Trophoblast cell (in vitro differentiated cells and primary cell): ENCODE data around the gene FIBP.

Source experiments
- DNase-seq, 2 donors: peaks; one replicate each; pipeline ENCODE4 v3.0.0-alpha.2; 2016
- H2AFZ ChIP-seq: 2 replicates; pipeline ENCODE4 v1.6.1; 2013; ENCODE audit warnings: low read length, moderate library complexity, mild to moderate bottlenecking; ENCODE audit not compliant: insufficient read depth, poor library complexity
- H2AK5ac ChIP-seq: 2 replicates; pipeline ENCODE4 v1.6.1; 2013; ENCODE audit warnings: mild to moderate bottlenecking, low read length
- H2BK120ac ChIP-seq: 2 replicates; pipeline ENCODE4 v1.6.1; 2013; ENCODE audit warnings: low read length, mild to moderate bottlenecking, moderate library complexity; ENCODE audit not compliant: insufficient read depth, poor library complexity
- H2BK12ac ChIP-seq: 2 replicates; pipeline ENCODE4 v1.6.1; 2013; ENCODE audit warnings: mild to moderate bottlenecking, low read length, moderate library complexity
- H2BK5ac ChIP-seq: 2 replicates; pipeline ENCODE4 v1.6.1; 2013; ENCODE audit warnings: low read length, low read depth, moderate library complexity, mild to moderate bottlenecking; ENCODE audit not compliant: poor library complexity
- H3K14ac ChIP-seq: 2 replicates; pipeline ENCODE4 v1.6.1; 2013; ENCODE audit warnings: mild to moderate bottlenecking, low read length
- H3K18ac ChIP-seq: 2 replicates; pipeline ENCODE4 v1.6.1; 2013; ENCODE audit warnings: mild to moderate bottlenecking, low read length
- H3K23ac ChIP-seq: 2 replicates; pipeline ENCODE4 v1.6.1; 2013; ENCODE audit warnings: low read length
- H3K27ac ChIP-seq: 2 replicates; pipeline ENCODE4 v1.5.1; 2013; ENCODE audit warnings: low read depth, mild to moderate bottlenecking, inconsistent platforms, low read length, moderate library complexity
- H3K27me3 ChIP-seq: 2 replicates; pipeline ENCODE4 v1.6.1; 2013; ENCODE audit warnings: inconsistent platforms, mild to moderate bottlenecking, low read length, moderate library complexity; ENCODE audit not compliant: insufficient read depth
- H3K36me3 ChIP-seq, 2 experiments: 1 replicate in 1 of 2; 2 replicates in 1 of 2; pipeline ENCODE4 v1.6.1; 2013; ENCODE audit warnings: low read length in 2 of 2, mild to moderate bottlenecking in 2 of 2, moderate library complexity in 1 of 2; ENCODE audit not compliant: insufficient read depth in 2 of 2, control insufficient read depth in 1 of 2
- H3K4ac ChIP-seq: 2 replicates; pipeline ENCODE4 v1.6.1; 2013; ENCODE audit warnings: low read depth, mild to moderate bottlenecking, low read length, moderate library complexity
- H3K4me1 ChIP-seq, 2 experiments: 1 replicate in 1 of 2; 2 replicates in 1 of 2; pipeline ENCODE4 v1.6.1; 2013; ENCODE audit warnings: low read length in 2 of 2, mild to moderate bottlenecking in 2 of 2, moderate library complexity in 1 of 2; ENCODE audit not compliant: insufficient read depth in 2 of 2, control insufficient read depth in 1 of 2
- H3K4me2 ChIP-seq: 2 replicates; pipeline ENCODE4 v1.6.1; 2013; ENCODE audit warnings: inconsistent platforms, mild to moderate bottlenecking, low read length, moderate library complexity
- H3K4me3 ChIP-seq: 2 replicates; pipeline ENCODE4 v1.5.1; 2013; ENCODE audit warnings: mild to moderate bottlenecking, low read depth, low read length, inconsistent platforms
- H3K79me1 ChIP-seq: one replicate; pipeline ENCODE4 v1.6.1; 2013; ENCODE audit warnings: low read length
- H3K79me2 ChIP-seq: 2 replicates; pipeline ENCODE4 v1.6.1; 2013; ENCODE audit warnings: low read length, mild to moderate bottlenecking; ENCODE audit not compliant: control insufficient read depth, insufficient read depth, poor library complexity
- H3K9ac ChIP-seq: 2 replicates; pipeline ENCODE4 v1.6.1; 2013; ENCODE audit warnings: mild to moderate bottlenecking, low read length
- H3K9me3 ChIP-seq: 2 replicates; pipeline ENCODE4 v1.6.1; 2013; ENCODE audit warnings: low read depth, mild to moderate bottlenecking, control low read depth, inconsistent platforms, low read length; ENCODE audit not compliant: insufficient read depth
- H4K12ac ChIP-seq: 2 replicates; pipeline ENCODE4 v1.6.1; 2013; ENCODE audit warnings: low read depth, mild to moderate bottlenecking, low read length, moderate library complexity
- H4K8ac ChIP-seq: 2 replicates; pipeline ENCODE4 v1.6.1; 2013; ENCODE audit warnings: low read depth, mild to moderate bottlenecking, low read length, moderate library complexity
- H4K91ac ChIP-seq: one replicate; pipeline ENCODE4 v1.6.1; 2013; ENCODE audit warnings: low read depth, mild to moderate bottlenecking, low read length, moderate library complexity
- WGBS: extraction: QIAGEN DNeasy Blood & Tissue Kit; methylation state at CpG from one replicate; pipeline ENCODE4 v1.1.7; 2013; ENCODE audit warnings: missing lambda C conversion rate; ENCODE audit not compliant: insufficient read length, insufficient coverage; ENCODE audit errors: extremely low coverage; 5-methylcytosine and 5-hydroxymethylcytosine counted together

FIBP gene

DNA sequence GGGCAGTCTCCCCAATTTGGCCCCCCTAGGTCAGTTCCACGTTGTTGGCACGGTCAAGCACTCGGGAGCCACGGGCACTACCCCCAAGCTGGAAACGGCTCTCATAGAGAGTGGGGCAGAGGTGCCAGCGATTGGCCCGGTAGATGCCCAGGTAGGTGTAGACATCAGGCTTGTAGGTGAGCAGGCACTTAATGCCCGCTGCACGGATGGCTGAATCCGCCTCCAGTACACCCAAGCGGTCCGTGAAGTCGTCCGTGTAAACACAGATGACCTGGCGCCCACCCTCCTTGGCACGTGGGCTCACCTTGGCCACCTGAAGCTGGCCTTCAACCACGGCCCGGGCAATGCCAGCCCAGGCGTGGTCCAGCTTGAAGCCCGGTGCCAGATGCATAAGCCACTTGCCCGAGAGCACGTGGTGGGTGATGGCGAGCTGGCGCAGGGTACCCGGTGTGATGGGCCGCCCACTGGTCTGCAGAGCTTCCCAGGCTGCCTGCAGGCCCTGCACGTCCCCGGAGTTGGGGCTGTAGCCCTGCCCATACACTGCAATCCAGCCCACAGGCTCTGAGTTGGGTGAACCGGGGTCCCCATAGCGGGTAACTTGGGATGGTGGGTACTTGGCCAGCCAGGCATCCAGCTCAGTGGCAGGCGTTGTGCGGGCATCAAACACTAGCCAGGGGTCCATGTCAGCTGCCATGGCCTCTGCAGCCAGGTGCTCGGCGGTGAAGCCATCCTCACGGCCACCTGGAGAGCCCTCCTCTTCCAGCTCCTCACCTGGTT is 29.4 kb upstream of the FIBP start:
- H3K36me3 ChIP-seq: peaks cover 26 to 27% of the 10 kb centered on the region in 2 experiments
- no peak for DNase-seq
- H3K18ac ChIP-seq: peak overlapping the region; percentile 6
- H3K79me1 ChIP-seq: peaks cover 19% of the 10 kb centered on the region
- H4K91ac ChIP-seq: peak overlapping the region; percentile 95
- no peak overlapping the region for H2BK120ac ChIP-seq
- peak overlapping the region; percentile 35 for H3K4ac ChIP-seq
- no peak overlapping the region for H2BK5ac ChIP-seq
- H3K14ac ChIP-seq: peak overlapping the region; percentile 98
- H3K4me3 ChIP-seq: peak overlapping the region; percentile 88
- no peaks in the 10 kb centered on the region for H3K27me3 ChIP-seq
- no peak overlapping the region for H3K23ac ChIP-seq
- H2AFZ ChIP-seq: peak overlapping the region; percentile 23
- peak overlapping the region; percentile 93 for H4K8ac ChIP-seq
- peak overlapping the region; percentile 11 for H2AK5ac ChIP-seq
- H4K12ac ChIP-seq: peak overlapping the region; percentile 95
- peak overlapping the region; percentile 96 for H3K9ac ChIP-seq
- H3K27ac ChIP-seq: no peak overlapping the region
- whole genome bisulfite sequencing: no CpG with 5 or more reads among the region's 35 CpGs
- peak overlapping the region; percentile 25 for H2BK12ac ChIP-seq
- peaks cover 39 to 43% of the 10 kb centered on the region in 2 experiments for H3K4me1 ChIP-seq
- H3K9me3 ChIP-seq: peaks cover 2% of the 10 kb centered on the region
- H3K79me2 ChIP-seq: peaks cover 10% of the 10 kb centered on the region
- peak overlapping the region; percentile 77 for H3K4me2 ChIP-seq

DNA sequence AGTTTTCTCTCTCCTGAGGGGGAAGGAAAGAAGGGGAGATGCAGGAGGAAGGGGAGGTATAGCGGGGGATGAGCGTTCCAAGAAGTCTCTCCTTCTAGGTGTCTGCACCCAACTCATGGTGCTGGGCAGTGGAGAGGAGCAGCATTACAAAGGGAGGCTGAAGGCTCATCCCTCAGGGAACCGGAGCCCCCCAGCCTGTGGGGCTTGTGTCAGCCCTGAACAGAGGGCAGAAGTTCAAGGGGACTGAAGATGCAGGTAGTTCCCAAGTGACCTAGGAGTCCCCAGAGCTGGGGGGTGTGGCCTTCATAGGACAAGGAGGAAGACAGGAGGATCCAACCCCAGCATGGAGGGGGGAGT is 28.8 kb upstream of the FIBP start:
- no peak overlapping the region for H2AFZ ChIP-seq
- H3K23ac ChIP-seq: no peak overlapping the region
- peaks cover 19% of the 10 kb centered on the region for H3K79me1 ChIP-seq
- peaks cover 40 to 43% of the 10 kb centered on the region in 2 experiments for H3K4me1 ChIP-seq
- peaks cover 2% of the 10 kb centered on the region for H3K9me3 ChIP-seq
- H3K27ac ChIP-seq: no peak overlapping the region
- no peak overlapping the region for H3K4me2 ChIP-seq
- no peak overlapping the region for H3K14ac ChIP-seq
- H4K8ac ChIP-seq: no peak overlapping the region
- peaks cover 10% of the 10 kb centered on the region for H3K79me2 ChIP-seq
- peak overlapping the region; percentile 14 for H3K9ac ChIP-seq
- H4K12ac ChIP-seq: no peak overlapping the region
- peak overlapping the region; percentile 35 for H3K4ac ChIP-seq
- peaks cover 21 to 22% of the 10 kb centered on the region in 2 experiments for H3K36me3 ChIP-seq
- DNase-seq: no peak
- no peaks in the 10 kb centered on the region for H3K27me3 ChIP-seq
- H4K91ac ChIP-seq: no peak overlapping the region
- H2BK5ac ChIP-seq: no peak overlapping the region
- peak overlapping the region; percentile 21 for H3K4me3 ChIP-seq
- no CpG with 5 or more reads among the region's 3 CpGs for WGBS
- H2AK5ac ChIP-seq: peak overlapping the region; percentile 34
- H2BK120ac ChIP-seq: no peak overlapping the region
- peak overlapping the region; percentile 6 for H3K18ac ChIP-seq
- peak overlapping the region; percentile 1 for H2BK12ac ChIP-seq

DNA sequence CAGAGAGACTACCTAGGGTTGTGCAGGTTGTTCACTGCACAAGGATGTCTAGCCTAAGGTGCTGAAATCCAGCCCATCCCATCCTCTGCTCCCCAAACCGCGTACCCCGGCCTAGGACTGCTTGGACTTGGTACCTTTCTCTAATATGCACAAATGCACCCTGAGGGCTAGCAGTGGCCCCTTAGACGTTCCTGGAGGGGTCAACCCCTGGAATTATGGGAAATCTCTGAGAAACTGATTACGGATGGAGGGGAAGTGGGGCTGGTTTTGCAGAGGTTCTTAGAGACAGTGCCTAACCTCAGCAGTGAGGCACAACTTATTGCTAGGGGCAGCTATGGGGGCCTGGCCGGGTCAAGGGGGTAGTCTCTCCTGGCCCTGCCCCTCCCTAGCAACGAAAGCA is 28.1 kb upstream of the FIBP start:
- H3K79me2 ChIP-seq: peaks cover 10% of the 10 kb centered on the region
- H4K12ac ChIP-seq: no peak overlapping the region
- peaks cover 19% of the 10 kb centered on the region for H3K79me1 ChIP-seq
- peak overlapping the region; percentile 36 for H3K14ac ChIP-seq
- H3K4ac ChIP-seq: no peak overlapping the region
- DNase-seq: no peak
- peak overlapping the region; percentile 79 for H3K27ac ChIP-seq
- no peak overlapping the region for H3K4me2 ChIP-seq
- peak overlapping the region; percentile 43 for H2BK120ac ChIP-seq
- H3K27me3 ChIP-seq: no peaks in the 10 kb centered on the region
- peaks cover 18% of the 10 kb centered on the region in 2 experiments for H3K36me3 ChIP-seq
- no CpG with 5 or more reads among the region's 7 CpGs for WGBS
- H4K91ac ChIP-seq: peak overlapping the region; percentile 52
- no peak overlapping the region for H3K23ac ChIP-seq
- H4K8ac ChIP-seq: no peak overlapping the region
- no peak overlapping the region for H3K4me3 ChIP-seq
- peak overlapping the region; percentile 35 for H2BK12ac ChIP-seq
- no peak overlapping the region for H2AFZ ChIP-seq
- H2AK5ac ChIP-seq: no peak overlapping the region
- no peak overlapping the region for H3K9ac ChIP-seq
- H2BK5ac ChIP-seq: no peak overlapping the region
- H3K18ac ChIP-seq: no peak overlapping the region
- peaks cover 2% of the 10 kb centered on the region for H3K9me3 ChIP-seq
- peaks cover 43 to 45% of the 10 kb centered on the region in 2 experiments for H3K4me1 ChIP-seq

DNA sequence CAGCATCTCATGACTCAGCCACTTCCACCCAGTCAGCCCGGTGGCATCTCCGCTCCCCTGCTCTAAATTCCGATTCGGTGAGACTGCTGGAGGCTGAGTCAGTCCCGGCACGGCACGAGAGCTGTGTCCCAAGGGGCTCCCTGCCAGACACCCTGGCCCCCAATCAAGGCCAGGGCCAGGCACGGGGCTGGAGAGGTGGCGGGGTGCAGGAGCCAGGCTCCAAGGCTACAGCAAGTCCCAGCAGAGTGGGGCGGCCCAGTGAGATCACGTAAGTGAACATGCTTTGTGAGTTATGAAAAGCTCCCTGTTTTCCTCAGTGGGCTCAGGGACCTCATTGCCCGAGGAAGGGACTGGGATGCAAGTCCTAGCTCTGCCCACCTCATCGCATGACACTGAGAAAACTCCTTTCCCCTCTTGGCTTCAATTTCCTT is 27.6 kb upstream of the FIBP start:
- H3K9me3 ChIP-seq: peaks cover 2% of the 10 kb centered on the region
- peak overlapping the region; percentile 43 for H2BK120ac ChIP-seq
- peaks cover 14% of the 10 kb centered on the region in 2 experiments for H3K36me3 ChIP-seq
- peak overlapping the region; percentile 79 for H3K27ac ChIP-seq
- peak; percentile 90 to 92 for DNase-seq
- peak overlapping the region; percentile 27 for H3K4me2 ChIP-seq
- no peak overlapping the region for H2AK5ac ChIP-seq
- peak overlapping the region; percentile 16 for H4K12ac ChIP-seq
- H3K4me1 ChIP-seq: peaks cover 43 to 46% of the 10 kb centered on the region in 2 experiments
- no peak overlapping the region for H3K9ac ChIP-seq
- peaks cover 19% of the 10 kb centered on the region for H3K79me1 ChIP-seq
- peak overlapping the region; percentile 52 for H3K18ac ChIP-seq
- peak overlapping the region; percentile 52 for H4K91ac ChIP-seq
- no peak overlapping the region for H3K4me3 ChIP-seq
- H2BK5ac ChIP-seq: peak overlapping the region; percentile 45
- H3K4ac ChIP-seq: peak overlapping the region; percentile 28
- H2BK12ac ChIP-seq: peak overlapping the region; percentile 58
- no CpG with 5 or more reads among the region's 13 CpGs for WGBS
- peak overlapping the region; percentile 36 for H3K14ac ChIP-seq
- H2AFZ ChIP-seq: no peak overlapping the region
- H3K23ac ChIP-seq: no peak overlapping the region
- H3K79me2 ChIP-seq: peaks cover 10% of the 10 kb centered on the region
- H4K8ac ChIP-seq: peak overlapping the region; percentile 43
- H3K27me3 ChIP-seq: no peaks in the 10 kb centered on the region
